PFSK-1 (cell line): ENCODE measurements around the gene AZI2.

ENCODE experiments used
- POLR2AphosphoS5 ChIP-seq: IDR thresholded peaks from 2 replicates; pipeline ENCODE4 v1.6.1; 2012; ENCODE audit warnings: low read depth, mild to moderate bottlenecking, control low read depth, low read length, moderate library complexity
- REST ChIP-seq, 2 experiments: IDR thresholded peaks; 2 replicates each; pipeline versions ENCODE4 v1.6.1 to v1.8.0; 2011 to 2012; ENCODE audit warnings: low read depth in 2 of 2, low read length in 2 of 2, control low read depth in 1 of 2, inconsistent platforms in 1 of 2, mild to moderate bottlenecking in 1 of 2, moderate library complexity in 1 of 2; ENCODE audit not compliant: insufficient read depth in 1 of 2
- SIN3A ChIP-seq: IDR thresholded peaks from 2 replicates; pipeline ENCODE4 v1.6.1; 2012; ENCODE audit warnings: mild to moderate bottlenecking, low read length, moderate library complexity, borderline replicate concordance; ENCODE audit not compliant: insufficient read depth
- TAF1 ChIP-seq: IDR thresholded peaks from 2 replicates; pipeline ENCODE4 v1.6.1; 2012; ENCODE audit warnings: low read length, control low read depth, borderline replicate concordance; ENCODE audit not compliant: insufficient read depth

GRCh38 chr3:28286595-28286994 lies 62.0 kb downstream of the AZI2 start:
- no peak for TF ChIP-seq REST (IDR thresholded peaks at IDR 0.05; ENCODE audit: insufficient read depth in 1 of 2, low read depth in 2 of 2, low read length in 2 of 2)
- TF ChIP-seq POLR2AphosphoS5 = no peak
- no peak for TF ChIP-seq SIN3A
- no peak for TF ChIP-seq TAF1
